Stimulated activated CD4-positive, alpha-beta T cell treated with anti-CD3 and anti-CD28 coated beads, Interleukin-12 subunit alpha, Interleukin-12 subunit beta, amount 100 ng/mL, for 24 hours (primary cell): ENCODE results near the gene TBCD.

Experiments used
- DNase-seq, 2 experiments: peaks; one replicate each; pipeline ENCODE4 v3.0.0-alpha.2; 2020; ENCODE audit warnings: low read depth in 2 of 2

Gene TBCD

DNA sequence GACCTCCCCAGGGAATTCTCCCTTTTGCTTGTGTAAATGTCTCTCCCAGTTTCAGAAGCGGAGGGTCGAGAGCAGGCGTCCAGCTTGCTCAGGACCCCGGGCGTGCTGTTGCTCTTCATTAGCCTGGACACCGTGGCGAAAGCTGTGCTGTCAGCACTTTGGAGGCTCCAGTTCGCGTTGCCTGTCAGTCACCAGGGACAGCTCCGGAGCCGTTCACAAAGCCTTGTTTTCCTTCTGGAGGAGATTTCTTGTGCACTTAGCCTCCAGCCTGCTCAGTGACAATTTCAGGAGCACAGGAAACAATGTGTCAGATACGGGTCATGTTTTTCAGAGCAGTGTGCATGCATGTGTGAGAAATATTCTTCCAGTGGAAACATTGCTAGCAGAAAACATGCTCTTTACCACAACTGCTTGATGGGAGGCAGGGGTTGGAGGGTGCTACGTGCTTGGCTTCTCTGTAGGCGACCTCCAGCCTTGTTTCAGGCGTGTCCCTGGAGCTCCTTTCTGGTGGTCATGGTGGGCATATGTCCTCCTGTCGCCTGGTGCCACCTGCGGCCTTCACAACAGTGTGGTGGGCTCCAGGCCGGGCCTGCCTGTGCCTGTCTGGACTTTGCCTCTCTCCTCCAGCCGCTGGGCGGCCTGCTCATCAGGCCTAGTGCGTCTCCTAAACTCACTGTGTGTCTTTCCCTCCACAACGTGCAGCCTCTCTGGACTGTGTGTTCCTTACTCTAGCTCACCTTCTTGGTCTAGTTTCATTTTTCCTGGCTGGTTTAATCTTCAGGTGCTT lies 59.0 kb downstream of the TBCD start:
- no peak for DNase-seq

DNA sequence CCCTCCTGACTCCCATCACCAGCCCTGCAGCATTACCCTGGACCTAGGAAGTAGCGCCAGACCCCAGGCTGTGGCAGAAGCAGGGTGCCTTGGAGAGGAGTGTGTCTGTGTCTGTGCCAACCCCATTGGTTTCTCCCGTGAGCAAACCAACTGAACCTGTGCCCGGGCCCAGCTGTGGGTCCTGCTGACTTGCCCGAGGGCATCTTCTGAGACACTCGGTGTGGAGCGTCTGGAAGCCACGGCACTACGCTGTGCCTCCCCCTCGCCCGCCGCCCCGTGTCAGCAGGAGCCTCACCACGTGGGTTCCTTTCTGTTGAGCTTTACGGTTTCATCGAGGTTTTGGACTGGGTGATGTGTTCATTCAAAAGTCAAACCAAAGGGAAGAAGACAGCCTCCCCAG lies 60.2 kb downstream of the TBCD start:
- no peak for DNase-seq

DNA sequence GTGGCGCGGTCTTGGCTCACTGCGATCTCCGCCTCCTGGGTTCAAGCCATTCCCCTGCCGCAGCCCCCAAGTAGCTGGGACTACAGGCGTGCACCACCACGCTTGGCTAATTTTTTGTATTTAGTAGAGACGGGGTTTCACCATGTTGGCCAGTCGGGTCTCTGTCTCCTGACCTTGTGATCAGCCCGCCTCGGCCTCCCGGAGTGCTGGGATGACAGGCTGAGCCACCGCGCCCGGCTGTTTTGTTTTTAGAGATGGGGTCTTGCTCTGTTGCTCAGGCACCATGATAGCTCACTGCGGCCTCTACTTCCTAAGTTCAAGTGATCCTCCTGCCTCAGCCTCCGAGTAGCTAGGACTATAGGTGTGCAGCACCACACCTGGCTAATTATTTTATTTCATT lies 60.7 kb downstream of the TBCD start:
- DNase-seq, result no peak

DNA sequence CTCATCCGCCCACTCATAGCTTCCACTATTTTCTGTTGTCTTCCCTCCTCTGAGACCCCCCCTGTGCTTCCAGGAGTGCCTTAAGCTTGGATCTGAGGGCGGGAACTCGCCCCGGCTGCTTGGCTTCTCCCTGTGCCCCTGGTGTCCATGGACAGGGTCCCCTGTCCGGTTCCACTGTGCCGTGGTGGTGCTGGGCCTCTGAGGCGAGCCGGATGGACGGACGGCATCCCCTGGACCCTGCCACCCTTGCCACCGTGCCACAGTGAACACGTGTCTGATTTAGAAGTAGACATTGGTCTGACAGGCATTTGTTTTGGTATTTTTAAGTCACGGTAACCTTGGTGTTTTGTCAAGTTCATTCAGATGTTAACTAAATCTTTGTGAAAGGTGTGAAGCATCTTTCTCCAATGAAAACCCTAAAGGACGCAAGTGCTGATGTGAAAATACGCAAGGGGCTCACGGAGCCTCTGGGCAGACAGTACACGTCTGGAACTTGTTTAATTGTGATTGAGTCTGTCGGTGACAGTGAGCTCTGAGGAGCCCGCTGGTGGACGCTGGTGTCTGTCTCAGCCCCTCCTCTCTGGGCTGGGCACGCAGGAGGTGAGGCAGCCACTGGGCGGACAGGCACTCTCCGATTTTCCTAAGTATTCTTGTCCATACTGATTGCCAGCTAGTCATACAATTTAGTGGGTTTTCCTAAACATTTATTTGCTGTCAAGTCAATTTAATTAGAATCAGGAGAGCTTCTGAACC lies 61.6 kb downstream of the TBCD start:
- DNase-seq, result no peak

DNA sequence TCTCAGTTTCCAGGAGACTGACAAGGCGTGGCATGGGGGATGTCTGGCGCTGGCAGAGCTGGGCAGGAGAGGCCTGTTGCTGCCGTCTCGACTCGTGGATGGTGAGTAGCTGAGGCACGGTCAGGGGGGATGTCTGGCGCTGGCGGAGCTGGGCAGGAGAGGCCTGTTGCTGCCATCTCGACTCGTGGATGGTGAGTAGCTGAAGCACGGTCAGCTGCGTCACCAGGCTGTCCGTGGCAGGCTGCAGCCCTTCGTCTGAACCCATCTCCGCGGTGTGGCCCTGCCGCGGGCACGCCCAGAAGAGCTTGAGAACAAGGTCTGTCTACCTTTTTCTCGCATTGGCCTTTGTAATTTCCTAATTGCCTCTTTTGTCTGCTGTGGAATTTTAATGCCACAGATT lies 63.0 kb downstream of the TBCD start:
- DNase-seq, result no peak

DNA sequence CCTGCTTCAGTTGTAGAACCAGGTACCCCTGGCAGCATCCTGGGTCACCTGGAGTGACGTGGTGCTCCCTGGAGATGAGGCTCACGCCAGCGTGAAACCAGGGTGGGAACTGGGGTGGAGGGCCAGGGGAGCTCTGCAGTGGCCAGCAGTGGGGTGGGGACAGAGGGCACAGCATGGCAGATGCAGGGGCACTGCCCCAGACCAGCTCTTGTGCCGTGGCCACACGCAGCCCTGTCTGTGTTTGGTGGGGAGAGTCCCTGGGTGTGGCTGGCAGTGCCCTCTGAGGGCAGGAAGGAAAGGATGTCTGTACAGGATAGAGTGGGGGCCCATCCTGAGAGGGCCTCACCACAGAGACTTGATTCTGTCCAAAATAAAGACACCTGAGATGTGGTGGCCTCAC lies 63.5 kb downstream of the TBCD start:
- DNase-seq, result no peak

DNA sequence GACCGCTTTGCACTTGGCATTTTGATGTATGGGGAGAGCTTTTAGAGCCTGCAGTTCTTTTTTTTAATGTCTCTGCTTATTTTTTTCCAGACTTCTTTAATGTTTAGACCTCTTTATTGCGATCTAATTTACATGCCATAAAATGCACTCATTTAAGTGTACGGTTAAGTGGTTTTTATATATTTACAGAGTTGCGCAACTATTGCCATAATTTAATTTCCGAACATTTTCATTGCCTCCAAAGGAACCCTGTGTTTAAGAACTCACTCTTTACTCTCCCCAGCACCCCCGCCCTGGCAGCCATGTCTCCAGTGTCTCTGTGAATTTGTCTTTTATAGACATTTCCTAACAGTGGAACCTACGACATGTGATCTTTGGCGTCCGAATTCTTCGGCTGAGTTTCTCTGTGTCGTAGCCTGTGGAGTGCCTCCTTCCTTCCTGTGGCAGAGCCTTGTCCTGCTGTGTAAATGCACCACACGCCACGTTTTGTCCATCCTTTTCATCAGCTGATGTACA lies 64.0 kb downstream of the TBCD start:
- no peak for DNase-seq

DNA sequence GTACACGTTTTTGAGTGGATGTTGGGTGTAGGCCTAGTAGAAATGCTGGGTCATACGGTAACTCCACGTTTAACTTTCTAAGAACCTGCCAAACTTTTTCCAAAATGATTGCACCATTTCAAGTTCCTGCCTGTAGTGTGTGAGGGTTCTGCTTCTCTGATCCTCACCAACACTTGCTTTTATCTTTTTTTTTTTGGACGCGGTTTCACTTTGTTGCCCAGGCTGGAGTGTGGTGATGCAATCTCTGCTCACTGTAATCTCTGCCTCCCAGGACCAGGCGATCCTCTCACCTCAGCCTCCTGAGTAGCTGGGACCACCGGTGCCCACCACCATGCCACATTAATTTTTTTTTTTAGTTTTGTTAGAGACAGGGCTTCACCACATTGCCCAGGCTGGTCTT lies 64.5 kb downstream of the TBCD start:
- DNase-seq, result no peak

DNA sequence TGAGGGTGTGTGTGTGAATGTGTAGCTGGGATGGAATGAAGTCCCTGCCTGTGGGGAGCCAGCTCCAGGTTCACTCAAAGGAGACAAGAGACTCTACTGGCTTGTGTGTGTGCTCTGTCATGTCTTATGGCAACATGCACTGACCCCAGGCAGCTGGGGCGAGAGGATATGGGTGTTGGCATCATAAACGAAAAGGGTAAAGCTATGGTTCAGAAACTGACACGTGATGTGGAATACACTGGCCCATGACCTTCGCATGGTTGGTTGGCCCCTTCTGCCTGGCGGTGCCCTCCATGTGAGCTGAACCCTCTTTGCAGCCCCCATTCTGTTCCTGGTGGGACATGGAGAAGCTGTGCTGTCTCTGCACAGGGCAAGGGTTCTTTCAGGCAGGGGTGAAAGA lies 66.1 kb downstream of the TBCD start:
- DNase-seq, result no peak

DNA sequence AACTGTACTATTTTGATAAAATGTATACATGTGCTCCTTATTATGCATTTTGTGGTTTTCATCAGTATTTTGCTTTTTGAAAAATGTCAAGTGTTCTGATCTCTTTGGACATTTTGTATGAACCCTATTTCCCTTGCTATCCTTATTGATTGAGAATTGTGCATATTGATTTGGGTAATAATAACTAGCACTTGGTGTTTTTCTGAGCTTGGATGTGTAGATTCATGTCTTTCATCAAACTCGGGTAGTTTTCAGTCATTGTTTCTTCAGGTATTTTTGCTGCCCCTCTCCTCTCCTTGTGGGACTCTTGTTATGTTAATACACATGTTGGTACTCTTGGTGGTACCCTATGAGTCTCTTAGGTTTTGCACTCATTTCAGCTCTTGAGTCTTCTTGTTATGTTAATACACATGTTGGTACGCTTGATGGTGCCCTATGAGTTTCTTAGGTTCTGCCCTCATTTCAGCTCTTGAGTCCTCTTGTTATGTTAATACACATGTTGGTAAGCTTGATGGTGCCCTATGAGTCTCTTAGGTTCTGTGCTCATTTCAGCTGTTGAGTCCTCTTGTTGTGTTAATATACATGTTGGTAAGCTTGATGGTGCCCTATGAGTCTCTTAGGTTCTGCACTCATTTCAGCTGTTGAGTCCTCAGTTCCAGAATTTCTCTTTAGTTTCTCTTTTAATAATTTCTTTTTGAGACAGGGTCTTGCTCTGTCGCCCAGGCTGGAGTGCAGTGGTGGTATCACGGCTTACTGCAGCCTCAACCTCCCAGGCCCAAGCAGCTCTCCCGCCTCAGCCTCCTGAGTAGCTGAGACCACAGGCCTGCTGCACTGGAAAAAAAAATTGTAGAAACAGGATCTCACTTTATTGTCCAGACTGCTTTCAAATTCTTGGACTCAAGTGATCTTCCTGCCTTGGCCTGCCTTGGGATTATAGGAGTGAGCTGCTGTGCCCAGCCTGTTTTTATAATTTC lies 68.7 kb downstream of the TBCD start:
- no peak for DNase-seq

DNA sequence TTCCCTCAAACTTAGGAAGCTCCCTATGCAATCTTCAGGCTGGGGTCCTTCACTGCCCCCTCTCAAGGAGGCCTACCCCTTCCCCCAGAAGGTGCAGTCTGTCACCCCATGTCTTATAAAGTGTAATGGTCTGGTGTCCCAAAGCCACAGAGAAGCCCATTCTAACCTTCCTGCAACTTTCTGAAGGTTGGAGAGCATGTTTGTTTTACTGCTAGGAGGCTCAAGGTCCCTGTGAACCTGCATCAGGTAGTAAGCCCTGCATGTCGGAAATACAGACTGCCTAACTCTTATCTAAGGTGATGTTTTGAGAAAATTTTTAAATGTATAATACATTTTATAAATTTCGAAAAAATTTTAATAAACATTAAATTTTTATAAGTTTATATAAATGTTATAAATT lies 69.7 kb downstream of the TBCD start:
- DNase-seq, result no peak

DNA sequence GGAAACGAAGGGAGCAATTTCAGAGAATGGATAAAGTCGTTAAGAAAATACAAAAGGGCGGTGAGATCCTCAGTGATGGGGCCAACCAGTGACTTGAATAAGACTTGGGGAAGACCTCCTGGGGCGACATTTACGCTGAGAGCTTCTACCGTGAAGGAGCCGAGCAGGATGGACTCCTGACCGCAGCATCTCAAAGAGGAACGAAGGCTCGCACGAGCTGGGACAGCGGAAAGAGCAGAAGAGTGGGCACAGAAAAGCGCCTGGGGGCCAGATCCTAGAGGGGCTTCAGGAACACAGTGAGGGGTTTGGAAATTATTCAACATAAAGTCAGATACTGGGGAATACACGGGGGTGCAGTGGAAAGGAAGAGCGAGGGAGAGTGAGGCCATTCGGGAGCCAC lies 70.4 kb downstream of the TBCD start:
- no peak for DNase-seq

DNA sequence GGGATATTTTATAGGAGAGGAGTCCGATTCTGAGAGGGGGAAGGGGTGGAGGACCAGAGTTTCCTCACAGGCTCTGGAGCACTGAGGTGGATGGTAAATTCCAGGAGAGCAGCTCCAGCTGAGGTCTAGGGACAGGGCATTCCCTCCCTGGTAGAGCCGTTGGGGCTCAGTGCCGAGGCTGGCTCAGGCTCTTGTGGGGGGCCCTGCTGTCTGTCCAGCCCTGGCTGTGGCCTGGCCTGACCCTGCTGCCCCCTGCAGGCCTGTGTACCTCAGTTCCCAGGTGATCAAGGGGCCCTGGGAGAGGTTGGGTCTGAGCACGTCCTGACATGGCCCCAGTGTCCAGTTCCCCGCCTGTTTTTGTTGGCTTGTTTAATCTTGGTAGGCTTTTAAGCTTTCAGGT lies 71.1 kb downstream of the TBCD start:
- DNase-seq, result no peak

DNA sequence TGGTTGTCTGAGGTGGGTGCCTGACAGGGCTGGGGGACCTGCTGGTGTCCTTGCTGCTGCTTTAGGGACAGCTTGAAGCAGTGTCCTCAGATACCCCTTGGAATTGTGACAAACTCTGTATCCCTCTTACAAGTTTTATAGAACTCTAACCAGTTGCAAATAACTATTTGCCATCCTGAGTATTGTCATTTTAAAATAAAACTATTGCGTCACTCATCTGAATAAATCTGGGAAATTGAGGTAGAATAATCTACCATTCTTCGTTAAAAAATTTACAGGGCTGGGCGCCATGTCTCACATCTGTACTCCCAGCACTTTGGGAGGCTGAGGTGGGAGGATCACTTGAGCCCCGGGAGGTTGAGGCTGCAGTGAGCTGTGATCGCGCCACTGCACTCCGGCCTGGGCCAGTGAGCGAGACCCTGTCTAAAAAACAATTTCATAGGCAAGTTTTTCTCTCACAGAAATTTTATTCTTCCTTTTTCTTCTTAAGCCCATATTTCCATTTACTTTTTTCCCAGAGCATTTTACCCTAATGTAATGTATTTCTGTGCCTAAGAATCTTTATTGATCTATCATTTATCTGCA lies 73.8 kb downstream of the TBCD start:
- no peak for DNase-seq

DNA sequence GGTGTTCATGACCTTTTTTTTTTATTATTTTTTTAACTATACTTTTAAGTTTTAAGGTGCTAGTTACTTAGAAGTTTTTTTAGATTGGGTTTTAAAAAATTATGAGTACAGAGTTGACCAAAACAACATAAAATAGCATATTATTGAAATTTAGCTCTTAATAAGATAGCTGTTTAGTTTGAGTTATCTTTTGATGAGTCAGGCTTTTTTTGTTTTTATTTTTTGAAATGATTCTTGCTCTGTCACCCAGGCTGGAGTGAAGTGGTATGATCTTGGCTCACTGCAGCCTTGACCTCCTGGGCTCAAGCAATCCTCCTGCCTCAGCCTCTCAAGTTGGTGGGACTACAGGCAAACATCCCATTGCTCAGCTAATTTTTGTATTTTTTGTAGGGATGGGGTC lies 74.3 kb downstream of the TBCD start:
- no peak for DNase-seq

DNA sequence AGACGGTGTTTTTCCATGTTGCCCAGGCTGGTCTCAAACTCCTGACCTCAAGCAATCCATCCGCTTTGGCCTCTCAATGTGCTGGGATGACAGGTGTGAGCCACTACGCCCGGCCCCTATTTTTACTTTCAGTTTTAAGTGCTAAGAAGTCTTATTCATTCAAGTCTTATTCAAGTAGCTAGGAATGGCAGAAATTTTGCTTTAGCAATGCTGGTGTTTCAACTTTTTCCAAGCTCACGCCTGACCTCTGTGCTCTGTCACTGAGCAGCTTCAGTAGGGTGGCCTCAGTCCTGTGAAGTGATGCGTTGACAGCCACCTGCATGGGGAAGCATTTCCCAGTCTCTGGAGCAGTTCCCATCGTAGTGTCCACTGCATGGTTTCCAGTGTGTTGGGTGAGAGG lies 75.1 kb downstream of the TBCD start:
- no peak for DNase-seq

DNA sequence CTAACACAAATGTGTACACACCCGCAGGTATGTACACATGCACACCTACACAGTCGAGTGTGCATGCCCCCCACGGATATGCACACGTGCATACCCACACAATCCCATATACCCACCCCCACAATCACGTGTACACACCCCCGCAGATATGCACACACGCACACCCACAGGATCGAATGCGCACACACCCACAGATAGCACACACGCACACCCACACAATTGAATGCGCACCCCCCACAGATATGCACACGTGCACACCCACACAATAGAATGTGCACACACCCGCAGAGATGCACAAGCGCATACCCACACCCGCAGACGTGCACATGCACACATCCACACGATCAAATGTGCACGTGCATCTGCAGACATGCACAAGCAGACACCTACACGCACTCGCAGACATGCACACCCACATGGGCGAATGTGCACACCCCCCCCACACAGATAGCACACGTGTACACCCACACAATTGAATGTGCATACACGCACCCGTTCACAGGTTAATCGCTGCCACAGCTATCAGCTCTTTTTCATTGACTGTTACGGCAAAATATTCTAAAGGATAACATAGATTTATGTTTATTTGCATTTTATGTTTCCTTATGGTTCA lies 77.1 kb downstream of the TBCD start:
- DNase-seq, result no peak

DNA sequence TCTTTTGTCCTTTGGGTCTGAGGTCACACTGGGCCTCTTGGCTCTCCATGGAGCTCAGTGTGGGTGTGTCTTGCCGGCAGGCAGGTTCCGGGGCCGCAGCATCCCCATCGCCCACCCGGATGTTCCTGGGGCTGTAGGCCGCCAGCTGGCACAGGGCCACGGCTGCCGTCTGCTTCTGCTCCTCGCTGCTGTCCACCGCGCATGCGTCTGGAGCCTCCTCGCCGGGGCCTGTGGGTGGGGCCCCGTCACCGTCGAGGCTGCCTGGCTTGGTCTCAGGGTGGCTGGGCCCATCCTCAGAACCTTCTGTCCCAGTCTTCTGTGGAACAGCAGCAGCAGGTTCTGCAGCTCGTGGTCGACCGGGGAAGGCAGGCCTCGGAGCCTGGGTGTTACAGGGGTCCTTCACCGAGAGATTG lies 78.4 kb downstream of the TBCD start:
- DNase-seq, result no peak

DNA sequence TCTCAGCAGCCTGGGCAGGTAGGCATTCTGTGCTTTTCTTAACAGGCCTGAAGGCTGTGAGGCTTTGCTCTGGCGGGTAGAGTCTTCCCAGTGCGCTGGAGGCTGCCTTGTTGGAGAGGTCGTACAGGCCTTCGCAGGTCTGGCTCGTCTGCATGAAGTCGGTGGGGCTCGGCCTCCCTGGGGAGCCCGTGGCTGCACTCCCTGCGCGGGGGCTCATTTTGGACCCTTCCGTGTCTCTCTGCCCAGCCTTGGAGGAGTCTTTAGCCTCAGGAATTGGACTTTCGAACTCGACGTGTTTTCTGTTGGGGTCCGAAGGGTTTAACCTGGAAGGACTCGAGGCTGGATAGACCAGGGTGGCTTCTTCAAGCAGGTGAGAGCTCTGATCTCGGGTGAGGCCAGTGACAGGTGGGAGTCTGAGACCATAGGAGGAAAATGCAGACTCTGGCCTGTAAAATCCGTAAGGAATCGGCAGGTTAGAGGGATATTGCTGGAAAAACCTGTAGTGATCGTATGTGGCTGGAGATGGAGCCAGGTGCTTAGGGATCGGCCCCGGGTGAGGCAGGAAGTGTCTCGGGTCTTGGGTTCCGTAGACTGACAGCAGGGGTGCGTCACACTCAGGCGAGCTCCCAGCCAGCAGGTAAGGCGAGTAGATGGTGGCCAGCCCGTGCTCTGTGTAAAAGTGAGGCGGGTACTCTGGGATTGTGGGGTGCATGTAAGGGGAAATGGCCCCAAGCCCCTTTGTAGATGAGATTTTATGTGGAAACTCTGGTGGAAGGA lies 79.4 kb downstream of the TBCD start:
- DNase-seq, result no peak

DNA sequence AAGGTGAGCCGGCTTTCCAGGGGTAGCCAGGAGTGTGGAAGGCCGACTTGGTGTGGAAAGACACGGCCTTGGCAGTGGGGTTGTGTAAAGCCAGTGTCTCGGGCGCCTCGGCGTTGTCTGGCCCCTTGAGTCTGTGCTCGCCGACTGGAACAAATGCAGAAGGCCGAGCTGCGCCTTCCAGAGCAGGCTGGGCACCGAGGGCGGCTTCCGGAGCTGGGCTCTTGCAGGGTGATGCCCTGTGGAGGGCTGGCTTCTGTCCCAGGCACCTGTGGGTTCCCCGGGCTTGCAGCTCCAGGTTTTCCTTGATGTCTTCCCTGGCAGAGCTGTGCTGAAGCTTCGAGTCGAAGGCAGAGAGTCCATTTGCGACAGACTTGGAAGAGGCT lies 79.9 kb downstream of the TBCD start:
- no peak for DNase-seq

DNA sequence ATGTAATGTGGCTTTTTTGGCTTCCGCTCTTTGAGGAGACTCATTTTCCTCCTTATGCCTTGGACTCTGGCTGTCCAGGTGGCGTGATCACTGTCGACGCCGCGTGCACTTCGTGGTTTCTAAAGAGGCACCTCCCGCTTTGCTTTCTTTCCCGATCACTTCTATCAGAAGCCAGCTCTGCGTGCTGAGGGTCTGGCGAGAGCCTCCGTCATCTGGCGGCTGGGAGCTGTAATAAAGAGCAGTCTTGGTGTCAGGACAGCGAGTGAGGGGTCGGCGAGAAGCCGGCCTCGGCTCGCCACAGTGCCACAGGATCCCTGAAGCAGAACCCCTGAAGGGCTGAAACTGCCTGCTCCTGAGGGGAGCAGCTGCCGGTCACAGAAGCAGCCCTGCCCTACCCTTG lies 80.5 kb downstream of the TBCD start:
- no peak for DNase-seq
